ENCODE measurements around the gene CCDC68.

GRCh38 chr18:54981076-54981475 lies 21.8 kb upstream of the CCDC68 start:
- TF ChIP-seq CTCF (IDR thresholded peaks at IDR 0.05) (no peak), POLR2AphosphoS5 (IDR thresholded peaks at IDR 0.05) (no peak)
